HG03139 (cell line): ENCODE results near the gene IL1RAPL2.
A peak's percentile ranks its signal among the peaks of the same experiment; 100 is the strongest.
"Not testable (repeated sequence)": the region's sequence is repeated elsewhere in the genome, so short reads cannot be mapped to it uniquely, and the experiment has no call there.

Source experiments
- ATAC-seq: cut with Tn5 transposase; IDR thresholded peaks from one replicate; pipeline ENCODE4 v1.9.1; 2021; ENCODE audit not compliant: unreplicated experiment

Gene IL1RAPL2

DNA sequence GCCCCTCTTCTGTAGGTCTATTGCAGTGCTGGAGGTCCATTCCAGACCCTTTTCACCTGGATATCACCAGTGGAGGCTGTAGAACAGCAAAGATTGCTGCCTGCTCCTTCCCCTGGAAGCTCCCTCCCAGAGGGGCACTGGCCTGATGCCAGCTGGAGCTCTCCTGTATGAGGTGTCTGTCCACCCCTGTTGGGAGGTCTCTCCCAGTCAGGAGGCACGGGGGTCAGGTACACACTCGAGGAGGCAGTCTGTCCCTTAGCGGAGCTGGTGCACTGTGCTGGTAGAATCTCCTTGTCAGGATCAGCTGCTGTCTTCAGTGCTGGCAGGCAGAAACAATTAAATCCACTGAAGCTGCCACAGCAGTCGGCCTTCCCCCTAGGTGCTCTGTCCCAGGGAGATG is 276.6 kb downstream of the IL1RAPL2 start:
- ATAC-seq, result no peak

DNA sequence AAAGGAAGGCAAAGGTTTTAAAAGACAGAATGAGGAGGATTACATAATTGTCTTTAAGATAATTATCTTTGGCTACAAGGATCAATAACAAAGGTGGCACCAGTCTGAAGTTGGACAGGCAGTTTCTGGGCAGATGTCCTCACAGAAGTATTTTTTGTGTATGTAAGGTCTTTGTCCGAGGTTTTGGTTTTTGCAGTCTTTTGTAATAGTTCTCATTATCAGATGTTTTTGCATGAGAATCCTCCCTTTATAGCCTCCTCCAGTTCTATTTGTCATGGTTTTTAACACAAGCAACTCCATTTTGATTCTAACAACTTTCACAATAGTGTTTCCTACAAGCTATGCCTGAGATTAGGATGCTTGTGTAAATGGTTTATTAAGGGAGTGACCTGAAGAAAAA is 286.2 kb downstream of the IL1RAPL2 start:
- ATAC-seq, result no peak

DNA sequence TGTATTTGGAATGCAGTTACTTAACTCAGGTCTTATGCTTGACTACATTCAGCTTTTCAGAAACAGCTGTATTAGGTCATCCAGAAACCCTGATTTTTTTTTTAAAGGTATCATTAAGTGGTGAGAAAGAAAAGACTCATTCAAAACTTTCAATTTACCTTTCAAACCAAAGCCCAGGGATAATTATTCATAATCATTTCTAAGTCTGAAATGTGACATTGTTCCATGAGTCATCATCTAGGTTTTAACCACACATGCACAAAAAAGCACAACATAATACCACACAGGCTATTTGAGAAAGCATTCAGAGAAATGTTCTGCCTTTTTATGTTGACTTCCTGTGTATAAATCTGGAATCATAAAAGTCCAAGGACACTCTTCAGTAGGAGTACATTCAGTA is 288.2 kb downstream of the IL1RAPL2 start:
- no peak for ATAC-seq

DNA sequence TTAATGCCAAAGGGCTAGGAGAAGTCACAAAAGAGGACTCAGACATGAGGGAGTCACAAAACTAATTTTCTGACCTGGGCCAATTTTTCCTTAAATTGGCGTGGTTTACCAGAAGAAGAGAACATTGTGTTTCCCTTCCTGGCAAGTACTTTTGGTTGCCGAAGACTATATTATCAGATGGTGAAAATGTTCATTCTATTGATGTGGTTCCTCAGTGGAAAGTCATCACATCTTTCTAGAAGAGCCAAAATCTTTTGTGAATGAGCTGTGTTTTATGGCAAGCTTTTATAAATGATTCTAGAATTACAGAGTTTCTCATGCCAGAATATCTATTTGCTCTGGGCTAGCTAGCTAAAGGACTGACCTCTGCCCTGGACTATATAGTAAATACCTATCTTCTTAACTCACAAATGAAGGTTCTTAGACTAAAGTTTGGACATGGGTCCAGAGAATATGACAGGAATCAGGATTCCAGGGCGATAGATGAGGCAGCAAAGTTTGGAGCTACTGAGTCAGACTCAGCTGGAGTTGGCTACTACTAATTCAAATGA is 288.9 kb downstream of the IL1RAPL2 start:
- ATAC-seq, result no peak

DNA sequence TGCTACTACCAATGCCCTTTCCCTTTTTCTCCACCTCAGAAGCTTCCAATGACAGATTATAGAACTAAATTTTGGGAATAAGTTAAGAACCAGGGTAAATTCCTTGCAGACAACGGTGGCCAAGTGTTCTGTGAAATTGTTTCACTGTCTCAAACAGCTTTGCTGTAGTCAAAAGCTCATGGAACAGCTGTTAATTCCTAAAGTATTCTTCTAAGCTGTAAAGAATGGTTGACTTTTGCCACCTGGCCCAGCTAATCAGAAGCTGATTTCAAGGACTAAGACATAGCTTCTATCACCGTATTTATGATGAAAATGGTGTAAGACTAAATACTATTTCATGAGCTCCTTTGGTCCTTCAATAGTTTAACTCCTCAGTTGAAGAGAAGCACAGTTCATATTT is 297.5 kb downstream of the IL1RAPL2 start:
- no peak for ATAC-seq

DNA sequence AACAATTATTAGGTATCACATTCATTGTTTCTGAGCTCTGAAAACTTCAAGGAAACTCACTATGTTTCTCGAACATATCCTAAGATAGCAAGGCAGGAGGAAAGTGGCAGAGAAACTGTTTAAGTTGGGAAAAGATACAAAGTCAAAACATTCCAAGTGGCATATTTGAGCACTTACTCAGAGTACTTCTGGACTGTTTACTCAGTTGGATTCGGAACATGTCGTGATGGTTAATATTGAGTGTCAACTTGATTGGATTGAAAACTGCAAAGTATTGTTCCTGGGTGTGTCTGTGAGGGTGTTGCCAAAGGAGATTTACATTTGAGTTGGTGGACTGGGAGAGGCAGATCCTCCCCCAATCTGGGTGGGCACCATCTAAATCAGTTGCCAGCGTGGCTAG is 298.3 kb downstream of the IL1RAPL2 start:
- ATAC-seq, result no peak

DNA sequence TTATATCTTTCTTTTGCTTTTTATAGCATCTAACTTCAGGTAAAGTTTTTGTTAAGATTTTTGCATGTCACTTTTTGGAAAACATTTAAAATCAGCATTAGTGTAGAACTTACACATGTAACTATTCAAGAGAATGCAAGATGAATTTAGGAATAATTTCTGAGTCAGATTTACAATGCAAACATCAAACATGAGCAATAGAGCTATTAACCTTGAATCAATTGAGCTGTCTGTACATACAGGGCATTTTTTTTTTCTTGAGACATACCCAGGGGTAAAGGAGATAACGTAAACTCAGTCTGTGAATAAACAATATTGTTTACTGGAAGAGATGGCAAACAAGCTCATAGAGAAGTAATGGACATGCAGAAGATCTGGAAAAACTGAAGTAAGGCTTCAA is 311.5 kb downstream of the IL1RAPL2 start:
- no peak for ATAC-seq

DNA sequence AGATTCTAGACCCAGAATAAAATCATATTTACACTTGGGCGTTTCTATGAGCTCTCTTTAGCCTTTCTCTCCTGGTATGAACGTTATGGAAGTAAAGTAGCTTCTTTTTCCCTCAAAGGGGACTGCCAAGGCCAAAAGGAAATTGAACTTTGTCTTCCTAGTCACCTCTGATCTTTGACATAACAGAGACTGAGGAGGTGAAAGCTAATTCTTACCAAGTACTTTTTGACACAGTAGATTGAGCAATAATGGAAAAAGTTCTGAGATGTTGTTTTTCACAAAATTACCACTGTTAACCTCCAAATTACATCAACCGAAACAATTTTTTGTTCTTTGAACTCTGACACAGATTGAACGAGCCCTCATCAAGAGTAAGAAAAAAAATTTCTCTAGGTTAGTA is 336.1 kb downstream of the IL1RAPL2 start:
- no peak for ATAC-seq

DNA sequence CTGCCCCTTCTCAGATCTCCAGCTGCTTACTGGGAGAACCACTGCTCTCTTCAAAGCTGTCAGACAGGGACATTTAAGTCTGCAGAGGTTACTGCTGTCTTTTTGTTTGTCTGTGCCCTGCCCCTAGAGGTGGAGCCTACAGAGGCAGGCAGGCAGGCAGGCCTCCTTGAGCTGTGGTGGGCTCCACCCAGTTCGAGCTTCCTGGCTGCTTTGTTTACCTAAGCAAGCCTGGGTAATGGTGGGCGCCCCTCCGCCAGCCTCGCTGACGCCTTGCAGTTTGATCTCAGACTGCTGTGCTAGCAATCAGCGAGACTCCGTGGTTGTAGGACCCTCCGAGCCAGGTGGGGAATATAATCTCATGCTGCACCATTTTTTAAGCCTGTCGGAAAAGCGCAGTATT is 343.7 kb downstream of the IL1RAPL2 start:
- not testable (repeated sequence) for ATAC-seq

DNA sequence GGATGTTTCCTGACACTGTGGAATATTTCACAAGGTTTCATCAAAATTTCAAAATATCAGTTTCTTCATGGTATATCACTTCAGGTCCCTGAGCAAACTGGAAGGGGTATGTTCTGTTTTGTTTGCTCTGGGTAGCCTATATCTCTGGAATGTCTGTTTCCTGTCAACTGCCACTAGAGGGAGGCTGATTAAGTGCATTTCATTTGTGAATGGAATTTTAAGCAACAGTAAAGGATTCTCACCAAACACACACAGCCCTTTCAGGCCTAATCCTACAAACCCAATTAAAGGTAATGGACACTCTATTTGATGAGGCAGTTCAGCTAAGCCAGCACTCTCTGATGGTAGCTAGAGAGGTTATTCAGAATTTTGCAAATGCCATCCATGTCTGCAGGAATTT is 347.3 kb downstream of the IL1RAPL2 start:
- ATAC-seq, result no peak

DNA sequence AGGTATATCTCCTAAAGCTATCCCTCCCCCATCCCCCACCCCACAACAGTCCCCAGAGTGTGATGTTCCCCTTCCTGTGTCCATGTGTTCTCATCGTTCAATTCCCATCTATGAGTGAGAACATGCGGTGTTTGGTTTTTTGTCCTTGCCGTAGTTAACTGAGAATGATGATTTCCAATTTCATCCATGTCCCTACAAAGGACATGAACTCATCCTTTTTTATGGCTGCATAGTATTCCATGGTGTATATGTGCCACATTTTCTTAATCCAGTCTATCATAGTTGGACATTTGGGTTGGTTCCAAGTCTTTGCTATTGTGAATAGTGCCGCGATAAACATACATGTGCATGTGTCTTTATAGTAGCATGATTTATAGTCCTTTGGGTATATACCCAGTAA is 348.7 kb downstream of the IL1RAPL2 start:
- not testable (repeated sequence) for ATAC-seq

DNA sequence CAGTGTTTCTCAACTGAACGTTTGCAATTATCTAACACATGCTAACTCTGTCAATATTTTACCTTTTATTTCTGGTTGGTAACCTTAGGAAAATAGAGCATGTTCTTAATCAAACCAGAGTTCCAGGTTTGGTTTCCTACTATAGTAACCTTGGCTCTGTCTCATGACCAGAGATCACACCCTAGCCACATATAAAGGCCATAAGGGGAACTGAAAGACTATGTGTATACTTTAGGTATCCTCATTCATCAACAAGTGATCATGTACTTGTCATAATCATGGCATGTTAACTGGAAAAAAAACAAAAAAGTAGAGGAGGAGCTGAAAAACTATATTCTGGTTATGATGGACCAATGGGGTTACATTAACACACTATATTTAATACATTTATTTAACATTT is 352.1 kb downstream of the IL1RAPL2 start:
- no peak for ATAC-seq

DNA sequence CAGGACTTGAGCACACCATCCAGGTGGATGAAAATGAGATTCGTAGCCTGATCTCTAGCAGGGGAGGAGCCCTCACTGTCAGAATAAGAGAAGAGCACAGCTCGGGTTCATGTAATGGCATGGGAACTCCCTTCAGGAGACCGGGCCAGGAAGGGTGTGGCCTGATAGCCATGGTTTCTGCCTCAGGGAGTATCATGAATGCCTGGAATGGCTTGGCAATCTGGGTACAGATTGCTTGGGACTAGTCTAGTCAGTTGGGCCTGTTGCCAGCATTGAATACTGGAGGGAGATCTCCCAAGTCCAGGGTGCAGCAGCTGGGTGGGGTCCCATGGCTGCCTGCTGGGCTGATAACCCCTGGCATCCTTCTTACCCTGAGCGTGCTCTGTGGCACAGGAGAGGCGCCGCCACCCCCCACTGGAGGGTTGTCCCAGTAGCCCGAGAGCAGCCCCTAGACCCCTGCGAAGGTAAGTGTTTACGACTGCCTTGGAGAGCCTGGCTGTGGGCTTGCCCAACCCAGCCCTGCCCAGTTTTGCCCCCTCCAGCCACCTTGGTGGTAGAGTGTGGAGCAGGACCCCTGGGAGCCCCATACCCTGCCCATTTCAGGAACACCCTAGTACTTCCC is 355.7 kb downstream of the IL1RAPL2 start:
- ATAC-seq, result no peak

DNA sequence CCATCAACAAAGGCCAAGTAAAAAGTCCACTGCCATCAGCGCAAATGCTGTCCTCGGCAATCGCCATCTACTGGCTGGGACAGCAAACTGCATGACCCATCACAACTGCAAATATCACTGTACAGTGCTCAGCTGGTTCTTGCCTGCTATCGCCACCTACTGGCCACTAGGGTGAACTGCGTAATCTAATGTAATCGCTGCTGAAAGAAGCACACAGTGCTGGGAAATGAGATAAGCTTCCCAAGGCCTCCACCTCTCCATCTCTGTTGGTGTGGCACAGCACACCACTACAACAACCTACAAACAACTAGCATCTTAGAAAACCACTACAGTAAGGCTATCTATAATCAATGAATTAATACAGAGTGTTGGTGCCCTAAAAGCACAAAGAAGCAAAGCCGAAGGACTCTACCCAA is 356.2 kb downstream of the IL1RAPL2 start:
- ATAC-seq, result peak; percentile 97

DNA sequence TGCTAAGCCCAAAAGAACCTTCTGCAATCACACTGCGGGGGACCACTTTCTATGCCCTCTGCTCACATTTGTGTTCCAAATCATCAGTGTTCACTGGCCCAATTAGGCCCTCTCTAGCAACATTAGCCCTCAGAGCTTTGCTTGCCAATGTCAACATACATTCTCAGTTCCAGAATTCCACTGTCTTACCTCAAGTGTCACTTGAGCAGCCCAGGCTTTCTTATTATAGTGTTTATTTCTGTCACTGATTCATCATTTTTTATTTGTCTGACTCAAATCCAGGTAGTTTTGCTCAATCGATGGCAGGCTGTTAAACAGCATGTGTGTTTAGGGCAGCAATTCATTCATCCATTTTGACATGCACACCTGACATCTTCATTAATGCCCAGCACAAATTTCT is 363.3 kb downstream of the IL1RAPL2 start:
- ATAC-seq, result no peak

DNA sequence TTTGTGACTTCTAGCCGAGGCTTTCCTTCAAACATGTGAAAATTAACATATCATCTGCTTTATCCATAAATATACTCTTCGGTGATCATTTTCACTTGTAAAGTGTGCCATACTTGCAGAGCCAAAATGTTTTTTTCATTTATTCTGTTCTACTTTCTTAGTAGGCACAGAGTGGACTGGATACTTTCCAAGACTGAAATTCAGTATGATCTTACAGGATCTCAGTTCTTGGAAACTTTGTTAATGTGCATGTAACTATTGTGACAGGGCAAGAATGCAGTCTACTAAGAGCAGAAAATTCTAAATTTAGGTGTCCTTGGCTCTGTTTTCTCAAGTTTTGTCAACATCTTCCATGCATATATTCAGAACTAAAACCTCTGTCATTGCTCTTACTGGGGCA is 369.6 kb downstream of the IL1RAPL2 start:
- ATAC-seq, result no peak

DNA sequence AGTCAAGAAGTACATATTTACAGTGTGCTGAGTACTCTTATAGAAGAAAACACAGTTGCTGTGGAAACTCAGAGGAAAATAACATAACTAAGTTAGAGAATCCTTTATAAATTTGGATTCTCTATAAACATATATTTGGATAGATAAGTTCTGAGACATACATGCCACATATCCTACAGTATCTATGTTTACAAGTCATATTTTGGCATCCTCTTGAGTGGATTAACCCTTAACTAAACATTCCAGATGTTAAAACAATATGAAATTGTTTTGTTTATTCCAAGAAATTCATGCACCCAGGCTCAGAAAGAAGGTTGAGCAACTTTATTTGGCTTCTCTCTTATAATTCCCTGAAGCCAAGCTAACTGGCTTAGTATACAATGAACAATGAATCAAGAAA is 387.3 kb downstream of the IL1RAPL2 start:
- no peak for ATAC-seq

DNA sequence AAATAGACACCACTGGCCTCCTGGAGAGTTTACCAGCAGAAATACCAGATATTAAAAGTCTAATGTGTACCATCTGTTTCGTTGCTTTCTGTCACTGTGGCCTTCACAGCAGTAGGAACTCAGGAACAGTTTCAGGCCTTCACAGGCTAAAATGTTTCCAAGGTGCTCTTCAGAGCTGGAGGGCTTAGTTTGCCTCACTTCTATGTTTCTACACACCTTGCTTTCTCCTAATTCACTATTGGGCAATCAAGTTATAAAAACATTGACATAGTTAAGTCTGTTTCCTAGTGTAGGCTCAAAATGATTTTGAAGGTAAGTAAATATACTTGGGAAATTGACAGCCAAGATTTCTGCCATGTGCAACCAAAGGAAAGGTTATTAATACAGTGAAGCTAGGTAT is 395.9 kb downstream of the IL1RAPL2 start:
- ATAC-seq, result no peak

DNA sequence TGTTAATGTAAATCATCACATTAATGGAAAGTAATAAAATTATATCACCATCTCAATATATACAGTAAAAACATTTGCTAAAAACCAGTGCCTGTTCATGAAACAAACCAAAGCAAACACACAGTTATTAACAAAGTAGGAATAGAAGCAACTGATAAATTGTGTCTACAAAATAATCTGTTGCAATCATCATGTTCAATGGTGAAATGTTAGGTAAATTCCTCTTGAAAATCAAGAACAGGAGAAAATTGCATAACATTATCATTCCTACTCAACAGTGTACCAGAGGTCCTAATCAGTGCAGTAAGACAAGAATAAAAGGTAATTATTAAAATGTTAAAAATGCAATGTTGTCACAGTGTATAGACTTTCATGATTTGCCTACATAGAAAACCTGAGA is 402.2 kb downstream of the IL1RAPL2 start:
- no peak for ATAC-seq

DNA sequence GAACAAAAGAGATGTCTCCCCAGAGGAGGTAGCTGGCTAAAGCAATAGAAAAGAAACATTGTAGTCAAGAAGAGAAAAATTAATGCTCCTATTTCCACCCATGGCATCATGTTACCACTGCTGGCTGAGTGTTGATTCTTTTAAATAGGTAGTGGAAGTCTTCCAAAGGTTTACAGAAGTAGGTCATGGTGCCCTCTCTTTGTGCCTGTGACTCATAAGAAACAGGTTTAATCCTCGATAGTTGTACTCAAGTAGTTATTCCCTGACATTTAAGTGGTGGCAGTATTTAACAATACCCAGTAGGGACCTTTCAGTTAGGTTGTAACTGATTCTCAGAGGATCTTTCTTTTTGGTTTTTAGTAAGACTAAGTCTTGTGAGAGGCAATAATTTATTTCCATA is 406.7 kb downstream of the IL1RAPL2 start:
- no peak for ATAC-seq

DNA sequence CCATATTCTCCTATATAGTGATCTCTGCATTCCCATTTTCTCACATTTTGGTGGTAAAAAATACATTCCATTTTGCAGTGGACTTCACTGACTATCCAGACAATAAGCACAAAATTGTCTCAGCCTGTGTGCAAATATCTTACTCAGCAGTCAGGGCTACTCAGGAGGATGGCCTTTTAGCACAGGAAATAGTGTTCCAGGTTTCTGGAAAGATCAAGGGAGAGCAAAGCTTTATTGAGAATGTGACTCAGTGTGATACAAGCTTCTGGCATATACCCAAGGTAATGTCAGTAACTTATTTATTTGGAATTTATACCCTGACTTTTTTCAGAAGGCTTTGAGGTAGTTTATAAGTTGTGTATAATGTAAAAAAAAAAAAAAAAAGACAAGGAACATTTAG is 421.1 kb downstream of the IL1RAPL2 start:
- no peak for ATAC-seq

DNA sequence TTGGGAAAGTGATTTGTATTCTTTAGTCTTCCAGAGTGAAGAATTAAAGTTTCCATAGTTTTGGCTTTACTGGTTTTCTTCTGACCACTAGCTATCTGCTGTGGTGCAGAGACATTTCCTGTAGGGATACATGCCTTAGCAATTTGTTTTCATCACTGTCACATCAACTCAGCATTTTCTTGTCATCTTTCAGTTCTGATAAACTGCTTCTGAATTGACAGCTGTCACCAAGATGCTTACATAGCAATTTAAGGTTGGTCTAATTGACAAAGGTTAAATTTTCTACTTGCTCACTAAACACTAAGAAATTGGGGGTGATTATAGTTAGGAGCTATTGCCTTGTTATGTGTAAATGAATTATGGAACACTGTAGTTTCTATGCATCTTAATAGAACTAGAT is 422.0 kb downstream of the IL1RAPL2 start:
- ATAC-seq, result no peak

DNA sequence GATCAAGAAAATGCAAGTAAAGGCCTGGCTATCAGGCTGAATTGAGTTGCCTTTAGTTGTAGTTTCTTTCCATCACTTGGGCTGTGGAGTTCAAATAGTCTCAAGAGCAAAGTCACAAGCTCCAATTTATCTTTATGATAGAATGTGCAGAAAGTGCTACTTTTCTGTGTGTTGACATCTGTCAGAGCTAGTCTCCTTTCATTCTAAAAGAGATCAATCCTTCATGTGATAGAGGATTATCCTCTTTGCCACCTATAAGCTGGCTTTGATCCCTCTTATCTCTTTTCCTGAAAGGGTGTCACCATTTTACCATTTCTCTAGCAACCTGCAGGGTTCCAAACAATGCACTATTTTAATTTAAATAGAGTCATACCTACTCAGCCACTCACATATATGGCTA is 429.5 kb downstream of the IL1RAPL2 start:
- ATAC-seq, result no peak
